Measurements from ENCODE around the gene FSCN2.
"Not testable (repeated sequence)": the region's sequence is repeated elsewhere in the genome, so short reads cannot be mapped to it uniquely, and the experiment has no call there.

FSCN2 gene

GRCh38 chr17:81528651-81529436 lies 667 bp downstream of the FSCN2 start:
- WGBS, 2 experiments: 92 to 93% methylated on average over 62 of the region's 62 CpGs
- H3K4me1 ChIP-seq (ENCODE audit: control insufficient read depth, insufficient read depth, low read length): peaks cover 2% of the 10 kb centered on the region
- H3K27ac ChIP-seq (ENCODE audit: insufficient read depth, low read depth, low read length, poor library complexity, severe bottlenecking): no peak overlapping the region
- peaks cover 3% of the 10 kb centered on the region for H3K27me3 ChIP-seq (ENCODE audit: control insufficient read depth, insufficient read depth, low read length, poor library complexity, severe bottlenecking)
- H3K36me3 ChIP-seq (ENCODE audit: control insufficient read depth, insufficient read depth, low read length): no peaks in the 10 kb centered on the region
- H3K4me3 ChIP-seq (ENCODE audit: insufficient read depth, low read depth, low read length): no peak overlapping the region
- H3K9me3 ChIP-seq (ENCODE audit: control insufficient read depth, low read length): no peaks in the 10 kb centered on the region

- no peaks in the 10 kb centered on the region for H3K9me3 ChIP-seq (ENCODE audit: control insufficient read depth, low read length)
These were observed 1.2 kb downstream of the FSCN2 start for GRCh38 chr17:81529437-81529803.

GRCh38 chr17:81531013-81531412 lies 2.8 kb downstream of the FSCN2 start:
- 79 to 80% methylated on average over 6 of the region's 6 CpGs for WGBS, 2 experiments

More at GRCh38 chr17:81529437-81529803, 1.2 kb downstream of the FSCN2 start:
- Histone ChIP-seq H3K36me3 (ENCODE audit: control insufficient read depth, insufficient read depth, low read length) (no peaks in the 10 kb centered on the region), H3K4me1 (ENCODE audit: control insufficient read depth, insufficient read depth, low read length) (no peaks in the 10 kb centered on the region), H3K27me3 (ENCODE audit: control insufficient read depth, insufficient read depth, low read length, poor library complexity, severe bottlenecking) (peaks cover 3% of the 10 kb centered on the region), H3K27ac (ENCODE audit: insufficient read depth, low read depth, low read length, poor library complexity, severe bottlenecking) (no peak overlapping the region), H3K4me3 (ENCODE audit: insufficient read depth, low read depth, low read length) (no peak overlapping the region)
- WGBS, 2 experiments: 92 to 93% methylated on average over 6 of the region's 6 CpGs

GRCh38 chr17:81531998-81532404 lies 3.8 kb downstream of the FSCN2 start:
- H3K9me3 ChIP-seq (ENCODE audit: control insufficient read depth, low read length); H3K36me3 ChIP-seq (ENCODE audit: control insufficient read depth, insufficient read depth, low read length); H3K4me1 ChIP-seq (ENCODE audit: control insufficient read depth, insufficient read depth, low read length); H3K4me3 ChIP-seq (ENCODE audit: insufficient read depth, low read depth, low read length); H3K27ac ChIP-seq (ENCODE audit: insufficient read depth, low read depth, low read length, poor library complexity, severe bottlenecking): not testable (repeated sequence)
- H3K27me3 ChIP-seq (ENCODE audit: control insufficient read depth, insufficient read depth, low read length, poor library complexity, severe bottlenecking): peaks cover 21% of the 10 kb centered on the region
- WGBS, 2 experiments: 95 to 96% methylated on average over 3 of the region's 3 CpGs

More at GRCh38 chr17:81531013-81531412, 2.8 kb downstream of the FSCN2 start:
- not testable (repeated sequence) for H3K27ac ChIP-seq (ENCODE audit: insufficient read depth, low read depth, low read length, poor library complexity, severe bottlenecking); H3K4me1 ChIP-seq (ENCODE audit: control insufficient read depth, insufficient read depth, low read length); H3K36me3 ChIP-seq (ENCODE audit: control insufficient read depth, insufficient read depth, low read length); H3K9me3 ChIP-seq (ENCODE audit: control insufficient read depth, low read length); H3K4me3 ChIP-seq (ENCODE audit: insufficient read depth, low read depth, low read length)
- peaks cover 12% of the 10 kb centered on the region for H3K27me3 ChIP-seq (ENCODE audit: control insufficient read depth, insufficient read depth, low read length, poor library complexity, severe bottlenecking)

GRCh38 chr17:81532490-81533287 lies 4.5 kb downstream of the FSCN2 start:
- Histone ChIP-seq H3K27me3 (ENCODE audit: control insufficient read depth, insufficient read depth, low read length, poor library complexity, severe bottlenecking) (peaks cover 27% of the 10 kb centered on the region), H3K27ac (ENCODE audit: insufficient read depth, low read depth, low read length, poor library complexity, severe bottlenecking) (no peak overlapping the region), H3K36me3 (ENCODE audit: control insufficient read depth, insufficient read depth, low read length) (no peaks in the 10 kb centered on the region), H3K4me1 (ENCODE audit: control insufficient read depth, insufficient read depth, low read length) (peaks cover 8% of the 10 kb centered on the region), H3K4me3 (ENCODE audit: insufficient read depth, low read depth, low read length) (no peak overlapping the region), H3K9me3 (ENCODE audit: control insufficient read depth, low read length) (no peaks in the 10 kb centered on the region)
- 91 to 92% methylated on average over 11 of the region's 11 CpGs for WGBS, 2 experiments

- H3K36me3 ChIP-seq (ENCODE audit: control insufficient read depth, insufficient read depth, low read length): no peaks in the 10 kb centered on the region
- WGBS, 2 experiments: 81 to 82% methylated on average over 21 of the region's 21 CpGs
- no peak overlapping the region for H3K27ac ChIP-seq (ENCODE audit: insufficient read depth, low read depth, low read length, poor library complexity, severe bottlenecking)
- H3K4me1 ChIP-seq (ENCODE audit: control insufficient read depth, insufficient read depth, low read length): peaks cover 8% of the 10 kb centered on the region
- peaks cover 27% of the 10 kb centered on the region for H3K27me3 ChIP-seq (ENCODE audit: control insufficient read depth, insufficient read depth, low read length, poor library complexity, severe bottlenecking)
- H3K9me3 ChIP-seq (ENCODE audit: control insufficient read depth, low read length): no peaks in the 10 kb centered on the region
- no peak overlapping the region for H3K4me3 ChIP-seq (ENCODE audit: insufficient read depth, low read depth, low read length)
These were observed 5.4 kb downstream of the FSCN2 start for GRCh38 chr17:81533339-81534141.

GRCh38 chr17:81534157-81535006 lies 6.2 kb downstream of the FSCN2 start:
- Histone ChIP-seq H3K9me3 (ENCODE audit: control insufficient read depth, low read length) (no peaks in the 10 kb centered on the region), H3K4me1 (ENCODE audit: control insufficient read depth, insufficient read depth, low read length) (peaks cover 8% of the 10 kb centered on the region), H3K36me3 (ENCODE audit: control insufficient read depth, insufficient read depth, low read length) (no peaks in the 10 kb centered on the region), H3K27me3 (ENCODE audit: control insufficient read depth, insufficient read depth, low read length, poor library complexity, severe bottlenecking) (peaks cover 27% of the 10 kb centered on the region), H3K27ac (ENCODE audit: insufficient read depth, low read depth, low read length, poor library complexity, severe bottlenecking) (no peak overlapping the region), H3K4me3 (ENCODE audit: insufficient read depth, low read depth, low read length) (no peak overlapping the region)
- 74 to 80% methylated on average over 6 of the region's 6 CpGs for WGBS, 2 experiments

- H3K4me3 ChIP-seq (ENCODE audit: insufficient read depth, low read depth, low read length): no peak overlapping the region
- H3K9me3 ChIP-seq (ENCODE audit: control insufficient read depth, low read length): no peaks in the 10 kb centered on the region
- no peak overlapping the region for H3K27ac ChIP-seq (ENCODE audit: insufficient read depth, low read depth, low read length, poor library complexity, severe bottlenecking)
- H3K36me3 ChIP-seq (ENCODE audit: control insufficient read depth, insufficient read depth, low read length): no peaks in the 10 kb centered on the region
- peaks cover 27% of the 10 kb centered on the region for H3K27me3 ChIP-seq (ENCODE audit: control insufficient read depth, insufficient read depth, low read length, poor library complexity, severe bottlenecking)
- 87% methylated on average over 5 of the region's 5 CpGs for WGBS, 2 experiments
- H3K4me1 ChIP-seq (ENCODE audit: control insufficient read depth, insufficient read depth, low read length): peaks cover 8% of the 10 kb centered on the region
These were observed 6.8 kb downstream of the FSCN2 start for GRCh38 chr17:81535007-81535328.

GRCh38 chr17:81535480-81536298 lies 7.5 kb downstream of the FSCN2 start:
- WGBS, 2 experiments: 88 to 89% methylated on average over 13 of the region's 13 CpGs
- H3K36me3 ChIP-seq (ENCODE audit: control insufficient read depth, insufficient read depth, low read length): no peaks in the 10 kb centered on the region
- no peak overlapping the region for H3K27ac ChIP-seq (ENCODE audit: insufficient read depth, low read depth, low read length, poor library complexity, severe bottlenecking)
- H3K27me3 ChIP-seq (ENCODE audit: control insufficient read depth, insufficient read depth, low read length, poor library complexity, severe bottlenecking): peaks cover 27% of the 10 kb centered on the region
- H3K4me1 ChIP-seq (ENCODE audit: control insufficient read depth, insufficient read depth, low read length): peaks cover 8% of the 10 kb centered on the region
- no peaks in the 10 kb centered on the region for H3K9me3 ChIP-seq (ENCODE audit: control insufficient read depth, low read length)
- no peak overlapping the region for H3K4me3 ChIP-seq (ENCODE audit: insufficient read depth, low read depth, low read length)
